Kidney (tissue), 14 donors: ENCODE results near the gene TMEM63A. TPM values are rescaled to one million over a fixed set of nuclear protein-coding genes. Genes with fewer than 3 reads are reported as not detected.

ENCODE experiments used
- DNase-seq, 5 donors: peaks; one replicate each; pipeline ENCODE4 v3.0.0-alpha.2; 2013 to 2020
- FAIRE-seq: peaks from 2 replicates; lab custom pipeline; 2012; peaks lifted over from hg19 to GRCh38; lab: Jason Lieb, UNC
- H3K27ac ChIP-seq, 2 donors: one replicate each; pipeline ENCODE4 v1.7.0; 2013; ENCODE audit warnings: low read depth in 2 of 2, low read length in 2 of 2, inconsistent platforms in 1 of 2
- H3K27me3 ChIP-seq: one replicate; pipeline ENCODE4 v1.7.1; 2013; ENCODE audit warnings: low read length, inconsistent platforms; ENCODE audit not compliant: control insufficient read depth, insufficient read depth
- H3K36me3 ChIP-seq, 3 donors: one replicate each; pipeline versions ENCODE4 v1.7.0 to v1.7.1; 2013; ENCODE audit warnings: low read length in 3 of 3, control low read depth in 1 of 3, inconsistent platforms in 1 of 3; ENCODE audit not compliant: insufficient read depth in 3 of 3, control insufficient read depth in 2 of 3
- H3K4me1 ChIP-seq, 3 donors: one replicate each; pipeline versions ENCODE4 v1.7.0 to v1.7.1; 2013; ENCODE audit warnings: low read length in 3 of 3, inconsistent platforms in 1 of 3, low read depth in 1 of 3; ENCODE audit not compliant: control insufficient read depth in 2 of 3, insufficient read depth in 2 of 3
- H3K4me3 ChIP-seq, 3 donors: one replicate each; pipeline versions ENCODE4 v1.7.0 to v1.8.1; 2013; ENCODE audit warnings: low read length in 3 of 3, control low read depth in 1 of 3, inconsistent platforms in 1 of 3
- H3K9ac ChIP-seq, 3 donors: one replicate each; pipeline versions ENCODE4 v1.7.0 to v1.7.1; 2013; ENCODE audit warnings: low read length in 3 of 3, control low read depth in 1 of 3, inconsistent platforms in 1 of 3
- H3K9me3 ChIP-seq, 3 donors: one replicate each; pipeline versions ENCODE4 v1.7.0 to v1.7.1; 2013; ENCODE audit warnings: low read length in 3 of 3, control low read depth in 1 of 3, inconsistent platforms in 1 of 3; ENCODE audit not compliant: control insufficient read depth in 2 of 3, insufficient read depth in 1 of 3
- intact Hi-C: fragments of 100-400 bp; cut with DNase I; formaldehyde crosslinking; loops from one replicate; pipeline ENCODE4 v1.11.1; 2022
- polyA plus RNA-seq: library from polyadenylated mRNA; stranded (reverse); fragments of 350-450 nt; fragmentation: Illumina TruSeq; extraction: RNeasy Lipid Tissue Mini Kit (QIAGEN cat#74804); gene quantifications from one replicate; pipeline ENCODE4 v1.2.3, GENCODE V29; 2014; ENCODE audit warnings: low read depth, low replicate concordance; ENCODE audit not compliant: insufficient read depth
- total RNA-seq: library from RNA; stranded (reverse); fragmentation: NEBNext Ultra II Directional; extraction: Animal tissue kit (Norgen Biotek cat#: 25700); gene quantifications from one replicate; pipeline ENCODE4 v1.2.1, GENCODE V29; 2021
- TF ChIP-seq, protein P1 (sequence below): IDR thresholded peaks from 3 replicates; pipeline ENCODE4 v1.5.1; 2012; ENCODE audit warnings: mild to moderate bottlenecking, moderate library complexity, borderline replicate concordance; ENCODE audit not compliant: insufficient read depth; ENCODE audit errors: extremely low read depth
- donor health status: control.
- donor health status: control.
- donor health status: control.
- donor health status: control.
- donor health status: control.
- donor health status: DM: yes; HTN: yes; CAD: no.
- donor health status: Normal renal cell carcinoma (clear cell type).

TMEM63A gene
- total and polyA plus RNA-seq, 2 donors from 2014 or later: 25.5 to 159 TPM

DNA sequence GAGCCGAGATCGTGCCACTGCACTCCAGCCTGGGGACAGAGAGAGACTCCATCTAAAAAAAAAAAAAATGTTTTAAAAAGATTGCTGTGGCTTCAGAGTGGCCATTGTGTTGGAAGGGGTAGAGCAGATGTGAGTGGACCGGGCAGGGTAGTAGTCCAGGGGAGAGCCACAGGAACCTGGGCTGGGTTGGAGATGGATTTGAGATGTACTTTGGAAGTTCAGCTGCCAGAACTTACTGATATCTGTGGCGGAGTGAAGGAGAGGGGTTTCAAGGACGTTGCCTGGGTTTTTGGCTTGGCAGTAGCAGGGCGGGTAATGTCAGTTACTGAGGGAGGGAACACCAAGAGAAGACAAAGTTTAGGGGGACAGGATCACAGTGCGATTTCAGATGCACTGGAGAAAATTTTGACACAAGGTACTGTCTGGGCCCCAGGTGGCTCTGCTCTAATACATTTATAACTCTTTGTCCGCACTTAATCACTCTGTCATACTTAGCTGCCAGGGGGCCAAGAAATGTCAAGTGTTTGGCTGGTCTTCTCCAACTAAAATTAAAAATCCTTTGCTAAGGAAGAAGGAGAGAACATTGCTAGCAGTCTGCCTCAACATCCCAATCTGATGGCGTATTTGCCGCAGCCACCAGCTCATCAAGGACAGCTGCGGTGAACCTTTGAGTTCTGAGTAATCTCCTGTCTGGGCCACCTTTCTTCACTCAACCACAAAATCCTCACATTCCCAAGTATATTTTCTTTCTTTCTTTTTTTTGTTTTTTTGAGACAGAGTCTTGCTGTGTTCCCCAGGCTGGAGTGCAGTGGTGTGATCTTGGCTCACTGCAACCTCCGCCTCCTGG lies 62.6 kb downstream of the TMEM63A start:
- H3K9ac ChIP-seq: no peak overlapping the region
- intact Hi-C loops: no loop called here
- peaks cover 0 to 33% (median 28%) of the 10 kb centered on the region in 3 donors for H3K4me1 ChIP-seq

GRCh38 chr1:225818229-225818628 lies 64.0 kb downstream of the TMEM63A start:
- H3K9ac ChIP-seq: peak overlapping the region in 1 of 3 donors; percentile 69
- TF ChIP-seq, protein P1, sequence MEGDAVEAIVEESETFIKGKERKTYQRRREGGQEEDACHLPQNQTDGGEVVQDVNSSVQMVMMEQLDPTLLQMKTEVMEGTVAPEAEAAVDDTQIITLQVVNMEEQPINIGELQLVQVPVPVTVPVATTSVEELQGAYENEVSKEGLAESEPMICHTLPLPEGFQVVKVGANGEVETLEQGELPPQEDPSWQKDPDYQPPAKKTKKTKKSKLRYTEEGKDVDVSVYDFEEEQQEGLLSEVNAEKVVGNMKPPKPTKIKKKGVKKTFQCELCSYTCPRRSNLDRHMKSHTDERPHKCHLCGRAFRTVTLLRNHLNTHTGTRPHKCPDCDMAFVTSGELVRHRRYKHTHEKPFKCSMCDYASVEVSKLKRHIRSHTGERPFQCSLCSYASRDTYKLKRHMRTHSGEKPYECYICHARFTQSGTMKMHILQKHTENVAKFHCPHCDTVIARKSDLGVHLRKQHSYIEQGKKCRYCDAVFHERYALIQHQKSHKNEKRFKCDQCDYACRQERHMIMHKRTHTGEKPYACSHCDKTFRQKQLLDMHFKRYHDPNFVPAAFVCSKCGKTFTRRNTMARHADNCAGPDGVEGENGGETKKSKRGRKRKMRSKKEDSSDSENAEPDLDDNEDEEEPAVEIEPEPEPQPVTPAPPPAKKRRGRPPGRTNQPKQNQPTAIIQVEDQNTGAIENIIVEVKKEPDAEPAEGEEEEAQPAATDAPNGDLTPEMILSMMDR: no peak
- H3K27me3 ChIP-seq: no peaks in the 10 kb centered on the region
- FAIRE-seq (no peak), DNase-seq (no peak)
- peak overlapping the region; percentile 93 to 96 for H3K27ac ChIP-seq
- no peaks in the 10 kb centered on the region for H3K9me3 ChIP-seq
- no peak overlapping the region for H3K4me3 ChIP-seq
- peaks cover 0 to 11% (median 0%) of the 10 kb centered on the region in 3 donors for H3K36me3 ChIP-seq
- intact Hi-C loops: no loop called here
- H3K4me1 ChIP-seq: peaks cover 0 to 40% (median 36%) of the 10 kb centered on the region in 3 donors

More for the DNA sequence above, 62.6 kb downstream of the TMEM63A start:
- DNase-seq: no peak
- H3K36me3 ChIP-seq: peaks cover 0 to 11% (median 0%) of the 10 kb centered on the region in 3 donors
- TF ChIP-seq, protein P1: no peak
- no peaks in the 10 kb centered on the region for H3K9me3 ChIP-seq
- no peaks in the 10 kb centered on the region for H3K27me3 ChIP-seq
- no peak overlapping the region for H3K4me3 ChIP-seq
- FAIRE-seq: no peak
- no peak overlapping the region for H3K27ac ChIP-seq

GRCh38 chr1:225817611-225818061 lies 64.5 kb downstream of the TMEM63A start:
- TF ChIP-seq, protein P1: no peak
- Histone ChIP-seq H3K4me3 (no peak overlapping the region), H3K27me3 (no peaks in the 10 kb centered on the region), H3K27ac (peak overlapping the region; percentile 93 to 96), H3K4me1 (peaks cover 0 to 46% (median 41%) of the 10 kb centered on the region in 3 donors), H3K36me3 (peaks cover 0 to 8% (median 0%) of the 10 kb centered on the region in 3 donors), H3K9ac (peak overlapping the region in 1 of 3 donors; percentile 69), H3K9me3 (no peaks in the 10 kb centered on the region)
- intact Hi-C loops: no loop called here
- no peak for FAIRE-seq
- DNase-seq: peak in 1 of 5 donors; percentile 88
